NCI-H128 (cell line): ENCODE results near the gene HLCS.

Experiments used
- DNase-seq: peaks from one replicate; lab custom pipeline; 2025; ENCODE audit not compliant: unreplicated experiment; lab: John Stamatoyannopoulos, UW

The HLCS gene

GRCh38 chr21:36915696-36916245 lies 50.7 kb downstream of the HLCS start:
- DNase-seq, result no peak

GRCh38 chr21:36915014-36915695 lies 51.3 kb downstream of the HLCS start:
- no peak for DNase-seq

GRCh38 chr21:36914244-36915013 lies 52.0 kb downstream of the HLCS start:
- no peak for DNase-seq

- DNase-seq, result no peak
Measured at GRCh38 chr21:36913247-36914169, 53.0 kb downstream of the HLCS start.

GRCh38 chr21:36910581-36911307 lies 55.7 kb downstream of the HLCS start:
- no peak for DNase-seq

- DNase-seq, result no peak
Measured at GRCh38 chr21:36909901-36910561, 56.4 kb downstream of the HLCS start.

GRCh38 chr21:36909423-36909822 lies 57.0 kb downstream of the HLCS start:
- DNase-seq, result no peak

GRCh38 chr21:36908260-36908908 lies 58.1 kb downstream of the HLCS start:
- no peak for DNase-seq

GRCh38 chr21:36904093-36904666 lies 62.3 kb downstream of the HLCS start:
- no peak for DNase-seq

- no peak for DNase-seq
Measured at GRCh38 chr21:36902793-36903192, 63.7 kb downstream of the HLCS start.

GRCh38 chr21:36902331-36902730 lies 64.1 kb downstream of the HLCS start:
- no peak for DNase-seq

GRCh38 chr21:36901575-36901974 lies 64.9 kb downstream of the HLCS start:
- DNase-seq, result no peak

GRCh38 chr21:36893581-36893980 lies 72.9 kb downstream of the HLCS start:
- DNase-seq, result no peak

GRCh38 chr21:36892201-36892600 lies 74.3 kb downstream of the HLCS start:
- DNase-seq, result no peak

GRCh38 chr21:36891692-36892091 lies 74.8 kb downstream of the HLCS start:
- DNase-seq, result no peak

GRCh38 chr21:36891121-36891520 lies 75.3 kb downstream of the HLCS start:
- DNase-seq, result no peak

GRCh38 chr21:36890086-36890485 lies 76.4 kb downstream of the HLCS start:
- DNase-seq, result no peak

- no peak for DNase-seq
Measured at GRCh38 chr21:36889401-36889800, 77.1 kb downstream of the HLCS start.

- no peak for DNase-seq
Measured at GRCh38 chr21:36888466-36888865, 78.0 kb downstream of the HLCS start.
